ENCODE measurements around the gene MYO5A.
A peak's percentile ranks its signal among the peaks of the same experiment; 100 is the strongest.

DNA sequence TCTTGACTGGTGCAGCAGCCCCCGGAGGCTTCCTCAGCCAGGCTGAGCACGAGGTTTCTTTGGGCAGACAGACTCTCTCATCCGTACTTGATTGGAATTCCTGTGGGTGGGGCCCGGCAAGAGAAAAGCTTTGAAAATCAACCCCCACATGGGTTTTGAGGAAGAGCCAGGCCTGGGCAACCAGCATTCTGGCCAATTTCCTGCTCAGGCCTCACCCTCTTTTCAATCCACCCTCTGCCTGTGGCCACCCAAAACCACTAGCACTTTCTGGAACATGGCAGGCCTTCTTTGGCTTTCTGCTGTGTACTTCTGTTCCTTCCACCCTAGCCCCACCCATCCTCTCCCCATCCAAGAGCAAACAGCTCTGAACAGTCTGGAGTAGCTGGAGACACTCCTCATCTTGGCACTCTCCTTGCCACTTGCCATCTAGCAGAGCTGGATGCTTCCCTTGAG, 239.0 kb downstream of the MYO5A start:
- TF ChIP-seq, protein P1, sequence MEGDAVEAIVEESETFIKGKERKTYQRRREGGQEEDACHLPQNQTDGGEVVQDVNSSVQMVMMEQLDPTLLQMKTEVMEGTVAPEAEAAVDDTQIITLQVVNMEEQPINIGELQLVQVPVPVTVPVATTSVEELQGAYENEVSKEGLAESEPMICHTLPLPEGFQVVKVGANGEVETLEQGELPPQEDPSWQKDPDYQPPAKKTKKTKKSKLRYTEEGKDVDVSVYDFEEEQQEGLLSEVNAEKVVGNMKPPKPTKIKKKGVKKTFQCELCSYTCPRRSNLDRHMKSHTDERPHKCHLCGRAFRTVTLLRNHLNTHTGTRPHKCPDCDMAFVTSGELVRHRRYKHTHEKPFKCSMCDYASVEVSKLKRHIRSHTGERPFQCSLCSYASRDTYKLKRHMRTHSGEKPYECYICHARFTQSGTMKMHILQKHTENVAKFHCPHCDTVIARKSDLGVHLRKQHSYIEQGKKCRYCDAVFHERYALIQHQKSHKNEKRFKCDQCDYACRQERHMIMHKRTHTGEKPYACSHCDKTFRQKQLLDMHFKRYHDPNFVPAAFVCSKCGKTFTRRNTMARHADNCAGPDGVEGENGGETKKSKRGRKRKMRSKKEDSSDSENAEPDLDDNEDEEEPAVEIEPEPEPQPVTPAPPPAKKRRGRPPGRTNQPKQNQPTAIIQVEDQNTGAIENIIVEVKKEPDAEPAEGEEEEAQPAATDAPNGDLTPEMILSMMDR (IDR thresholded peaks at IDR 0.05): no peak
- TF ChIP-seq POLR2AphosphoS5 (IDR thresholded peaks at IDR 0.05): peak in 1 of 3 donors; percentile 34
- no peak for TF ChIP-seq EP300 (IDR thresholded peaks at IDR 0.05; ENCODE audit: low read depth)
- TF ChIP-seq POLR2A (IDR thresholded peaks at IDR 0.05): peak; percentile 22

Data from transverse colon (tissue), 4 donors.